ENCODE data around the gene SRP54. TPM values are rescaled to one million over a fixed set of nuclear protein-coding genes. Genes with fewer than 3 reads are reported as not detected.

The SRP54 gene
- total RNA-seq, 1 donor from 2014 or later = 46.0 TPM

Other genes with a start within 250 kb of the SRP54 start
- 30.1 TPM for gene BAZ1A, start 107.6 kb upstream of the SRP54 start, total RNA-seq
- 75.6 TPM for gene FAM177A1, start 63.3 kb downstream of the SRP54 start, total RNA-seq
- 33.8 TPM for gene PPP2R3C, start 139.0 kb downstream of the SRP54 start, total RNA-seq
- 16.5 TPM for gene PRORP, start 139.6 kb downstream of the SRP54 start, total RNA-seq